Endothelial cell of umbilical vein (primary cell): Measurements from ENCODE around the gene PZP.

Experiments used
- CTCF ChIP-seq, 2 donors: IDR thresholded peaks; 1 replicate in 1 of 2; 2 replicates in 1 of 2; pipeline ENCODE4 v1.5.1; 2011; ENCODE audit warnings: low read length in 2 of 2, mild to moderate bottlenecking in 2 of 2, moderate library complexity in 2 of 2, control low read depth in 1 of 2, inconsistent platforms in 1 of 2, low read depth in 1 of 2; ENCODE audit not compliant: insufficient read depth in 1 of 2; ENCODE audit errors: extremely low read depth in 1 of 2
- EZH2 ChIP-seq: IDR thresholded peaks from 2 replicates; pipeline ENCODE4 v1.6.1; 2012; ENCODE audit warnings: borderline replicate concordance, low read depth, mild to moderate bottlenecking, moderate library complexity, low read length, inconsistent platforms; ENCODE audit not compliant: severe bottlenecking
- FOS ChIP-seq: IDR thresholded peaks from 2 replicates; pipeline ENCODE4 v1.6.1; 2011; ENCODE audit warnings: mild to moderate bottlenecking, low read length, moderate library complexity, borderline replicate concordance; ENCODE audit not compliant: insufficient read depth
- GATA2 ChIP-seq: IDR thresholded peaks from 2 replicates; pipeline ENCODE4 v1.7.0; 2011; ENCODE audit warnings: low read depth, mild to moderate bottlenecking, moderate library complexity, mixed read lengths, low read length; ENCODE audit not compliant: insufficient read length, insufficient read depth
- JUN ChIP-seq: IDR thresholded peaks from 2 replicates; pipeline ENCODE4 v1.6.1; 2011; ENCODE audit warnings: borderline replicate concordance, low read depth; ENCODE audit not compliant: insufficient read length, insufficient read depth
- MAX ChIP-seq: IDR thresholded peaks from 2 replicates; pipeline ENCODE4 v1.6.1; 2011; ENCODE audit not compliant: insufficient read depth, insufficient read length
- MYC ChIP-seq: IDR thresholded peaks from one replicate; pipeline ENCODE4 v1.6.1; 2011; ENCODE audit warnings: mild to moderate bottlenecking, low read depth, low read length
- POLR2A ChIP-seq: IDR thresholded peaks from 2 replicates; pipeline ENCODE4 v1.6.1; 2012; ENCODE audit warnings: low read depth, mild to moderate bottlenecking, control low read depth, low read length
- POLR2AphosphoS5 ChIP-seq: IDR thresholded peaks from 2 replicates; pipeline ENCODE4 v1.6.1; 2012; ENCODE audit warnings: low read depth, mild to moderate bottlenecking, control low read depth, low read length, moderate library complexity; ENCODE audit not compliant: insufficient read depth

- no peak for TF ChIP-seq CTCF (IDR thresholded peaks at IDR 0.05; ENCODE audit: extremely low read depth in 1 of 2, insufficient read depth in 1 of 2, low read depth in 1 of 2, low read length in 2 of 2)
- no peak for TF ChIP-seq EZH2
- TF ChIP-seq JUN = no peak
- TF ChIP-seq POLR2A = no peak
- no peak for TF ChIP-seq POLR2AphosphoS5
- TF ChIP-seq MAX = no peak
- no peak for TF ChIP-seq MYC
- no peak for TF ChIP-seq GATA2
- TF ChIP-seq FOS = no peak
Observed at GRCh38 chr12:9211687-9212086, 3.5 kb upstream of the PZP start.
